Measurements from ENCODE around the gene BAZ2A.
"Not testable (repeated sequence)": the region's sequence is repeated elsewhere in the genome, so short reads cannot be mapped to it uniquely, and the experiment has no call there.

The BAZ2A gene

DNA sequence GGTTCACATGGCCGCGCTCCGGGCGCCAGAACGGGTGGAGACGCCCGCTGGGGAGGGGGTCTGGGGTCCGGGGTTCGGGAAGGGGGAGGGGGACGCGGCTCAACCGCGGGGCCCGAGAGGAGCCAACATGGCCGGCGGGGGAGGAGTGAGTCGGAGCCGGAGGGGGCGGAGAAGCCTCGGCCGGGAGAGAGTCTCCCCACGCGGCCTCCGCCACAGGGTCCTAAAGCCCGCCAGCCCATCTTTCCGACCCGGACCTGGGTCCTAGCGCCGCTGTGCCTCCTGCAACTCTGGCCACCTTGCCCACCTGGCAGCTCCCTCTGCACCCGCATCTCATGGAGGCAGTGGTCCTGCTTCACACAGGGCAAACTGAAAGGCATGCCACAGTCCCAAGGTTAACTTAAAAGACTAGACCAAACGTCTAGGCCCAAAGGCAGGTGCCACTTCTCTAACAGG is at the start of gene BAZ2A:
Gene BAZ2A (minus strand): TSS at position 147 of the 453 bp plus-strand sequence. CDS start 12,796 bp downstream, outside the sequence.
- in situ Hi-C loops (cut with MboI; ENCODE audit: low pct_unique_long_range_greater_than_20kb, low sequenced_read_pairs): no loop called here
- peak; percentile 82 for DNase-seq

- in situ Hi-C loops (cut with MboI; ENCODE audit: low pct_unique_long_range_greater_than_20kb, low sequenced_read_pairs): no loop called here
- no peak for DNase-seq
These were observed 48.7 kb upstream of the BAZ2A start for GRCh38 chr12:56678852-56679251.

DNA sequence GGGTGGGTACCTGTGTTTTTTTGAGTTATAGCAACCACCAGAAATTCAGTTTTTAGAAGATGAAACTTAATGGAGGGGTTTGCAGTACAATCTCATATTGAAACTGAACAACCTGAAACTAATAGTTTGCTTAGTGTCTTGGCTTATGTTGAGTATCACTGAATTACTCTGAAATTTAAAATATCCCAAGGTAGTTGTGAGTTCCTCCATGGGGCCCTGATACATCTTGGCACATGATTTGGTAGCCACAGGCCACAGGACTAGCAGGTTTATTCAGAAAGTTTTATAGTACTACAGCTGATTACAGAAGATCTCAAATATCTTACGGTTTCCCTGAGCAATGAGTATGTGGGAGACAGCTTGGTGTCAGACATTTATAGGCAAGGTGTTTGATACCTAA is 47.6 kb upstream of the BAZ2A start:
- DNase-seq: no peak
- in situ Hi-C loops (cut with MboI; ENCODE audit: low pct_unique_long_range_greater_than_20kb, low sequenced_read_pairs): no loop called here

DNA sequence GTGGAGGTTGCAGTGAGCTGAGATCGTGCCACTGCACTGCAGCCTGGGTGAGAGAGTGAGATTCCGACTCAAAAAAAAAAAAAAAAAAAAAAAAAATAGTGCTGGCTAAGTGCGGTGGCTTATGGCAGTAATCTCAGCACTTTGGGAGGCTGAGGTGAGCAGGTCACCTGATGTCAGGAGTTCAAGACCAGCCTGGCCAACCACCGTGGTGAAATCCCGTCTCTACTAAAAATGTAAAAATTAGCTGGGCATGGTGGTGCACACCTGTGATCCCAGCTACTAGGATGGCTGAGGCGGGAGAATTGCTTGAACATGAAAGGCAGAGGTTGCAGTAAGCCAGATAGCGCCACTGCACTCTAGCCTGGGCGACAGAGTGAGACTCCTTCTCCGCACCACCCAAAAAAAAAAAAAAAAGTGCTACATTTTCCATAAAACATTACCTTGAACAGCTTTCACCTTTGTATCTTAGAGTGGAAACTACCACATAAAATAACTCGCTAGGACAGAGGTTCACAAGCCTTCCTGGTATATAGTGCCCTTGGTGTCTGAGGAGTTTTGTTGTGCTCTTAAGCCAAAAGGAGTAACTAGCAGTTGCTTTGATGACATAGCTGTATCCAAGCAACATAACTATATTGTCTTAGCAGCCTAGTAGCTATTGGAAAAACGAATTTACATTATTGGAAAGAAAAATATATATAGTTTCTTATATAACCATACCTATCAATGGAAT is 46.9 kb upstream of the BAZ2A start:
- in situ Hi-C loops (cut with MboI; ENCODE audit: low pct_unique_long_range_greater_than_20kb, low sequenced_read_pairs): no loop called here
- no peak for DNase-seq

DNA sequence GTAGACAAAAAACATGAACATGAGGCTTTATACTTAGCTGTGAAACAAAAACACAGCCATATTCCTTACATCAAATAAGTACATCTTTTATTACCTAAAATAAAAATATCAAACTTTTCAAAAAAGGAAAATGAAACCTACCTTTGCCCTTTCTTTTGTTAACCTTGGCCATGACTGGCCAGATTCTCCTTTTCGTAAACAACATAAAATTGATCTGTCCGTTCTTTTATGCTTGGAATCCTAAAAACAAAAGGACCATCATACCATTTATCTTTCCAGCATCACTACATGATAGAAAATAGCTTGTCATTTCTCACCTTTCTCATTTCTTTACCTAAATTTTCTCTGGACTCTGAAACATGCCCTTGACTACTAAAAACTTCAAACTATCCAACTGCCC is 41.5 kb upstream of the BAZ2A start:
- no peak for DNase-seq
- in situ Hi-C loops (cut with MboI; ENCODE audit: low pct_unique_long_range_greater_than_20kb, low sequenced_read_pairs): no loop called here

GRCh38 chr12:56670836-56671235 is 40.7 kb upstream of the BAZ2A start:
- DNase-seq: no peak
- in situ Hi-C loops (cut with MboI; ENCODE audit: low pct_unique_long_range_greater_than_20kb, low sequenced_read_pairs): no loop called here

DNA sequence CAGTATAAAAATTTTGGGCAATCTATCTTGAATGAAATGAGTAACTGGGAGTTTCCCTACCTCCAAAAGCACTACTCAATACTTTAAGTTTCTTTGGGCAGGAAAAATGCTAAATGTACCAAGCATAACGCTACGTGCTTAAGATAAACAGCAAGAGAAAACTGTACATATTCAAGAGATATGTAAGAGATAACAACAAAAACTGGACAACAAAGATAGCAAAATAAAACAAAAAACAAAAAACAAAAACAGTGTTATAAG is 38.0 kb upstream of the BAZ2A start:
- DNase-seq: no peak
- in situ Hi-C loops (cut with MboI; ENCODE audit: low pct_unique_long_range_greater_than_20kb, low sequenced_read_pairs): no loop called here

GRCh38 chr12:56661979-56662638 is 32.0 kb upstream of the BAZ2A start:
- in situ Hi-C loops (cut with MboI; ENCODE audit: low pct_unique_long_range_greater_than_20kb, low sequenced_read_pairs): no loop called here
- DNase-seq: no peak

DNA sequence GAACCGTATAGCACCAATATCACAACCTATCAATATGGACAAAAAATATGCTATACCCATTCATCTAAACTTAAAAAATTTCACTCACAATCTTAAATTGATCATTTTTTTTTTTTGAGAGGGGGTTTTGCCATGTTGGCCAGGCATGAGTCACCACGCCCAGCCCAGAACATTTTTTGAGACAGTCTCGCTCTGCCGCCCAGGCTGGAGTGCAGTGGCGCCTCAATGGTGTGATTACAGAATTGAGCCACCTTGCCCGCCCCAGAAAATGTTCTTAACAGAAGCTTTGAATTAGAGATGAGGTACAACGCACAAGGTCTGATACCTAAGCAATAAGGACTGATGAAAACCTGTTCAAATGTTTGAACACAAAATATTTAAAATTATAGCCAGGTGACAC is 31.4 kb upstream of the BAZ2A start:
- in situ Hi-C loops (cut with MboI; ENCODE audit: low pct_unique_long_range_greater_than_20kb, low sequenced_read_pairs): no loop called here
- DNase-seq: no peak

GRCh38 chr12:56658921-56659320 is 28.8 kb upstream of the BAZ2A start:
- in situ Hi-C loops (cut with MboI; ENCODE audit: low pct_unique_long_range_greater_than_20kb, low sequenced_read_pairs): no loop called here
- DNase-seq: peak; percentile 62

- DNase-seq: no peak
- in situ Hi-C loops (cut with MboI; ENCODE audit: low pct_unique_long_range_greater_than_20kb, low sequenced_read_pairs): no loop called here
These were observed 27.6 kb upstream of the BAZ2A start for GRCh38 chr12:56657416-56658379.

DNA sequence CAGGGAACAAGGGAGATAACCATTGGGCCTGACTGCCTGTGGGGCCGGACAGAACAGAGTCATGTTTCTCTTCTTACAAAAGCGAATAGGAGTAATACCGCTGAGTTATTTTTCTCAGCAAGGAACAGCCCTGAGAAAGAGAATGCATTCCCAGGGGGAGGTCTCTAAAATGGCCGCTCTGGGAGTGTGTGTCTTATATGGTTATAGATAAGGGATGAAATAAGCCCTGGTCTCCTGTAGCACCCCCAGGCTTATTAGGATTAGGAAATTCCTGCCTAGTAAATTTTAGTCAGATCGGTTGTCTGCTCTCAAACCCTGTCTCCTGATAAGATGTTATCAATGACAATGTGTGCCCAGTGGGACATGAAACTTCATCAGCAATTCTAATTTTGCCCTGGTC is 23.7 kb upstream of the BAZ2A start:
- DNase-seq; in situ Hi-C loops (cut with MboI; ENCODE audit: low pct_unique_long_range_greater_than_20kb, low sequenced_read_pairs): not testable (repeated sequence)

DNA sequence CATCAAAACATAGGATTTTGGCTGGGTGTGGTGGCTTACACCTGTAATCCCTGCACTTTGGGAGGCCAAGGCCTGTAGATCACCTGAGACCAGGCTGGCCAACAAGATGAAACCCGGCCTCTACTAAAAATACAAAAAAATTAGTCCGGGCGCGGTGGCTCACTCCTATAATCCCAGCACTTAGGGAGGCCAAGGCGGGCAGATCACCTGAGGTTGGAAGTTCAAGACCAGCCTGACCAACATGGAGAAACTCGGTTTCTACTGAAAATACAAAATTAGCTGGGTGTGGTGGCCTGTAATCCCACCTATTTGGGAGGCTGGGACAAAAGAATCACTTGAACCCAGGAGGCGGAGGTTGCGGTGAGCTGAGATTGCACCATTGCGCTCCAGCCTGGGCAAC is 17.9 kb upstream of the BAZ2A start:
- in situ Hi-C loops (cut with MboI; ENCODE audit: low pct_unique_long_range_greater_than_20kb, low sequenced_read_pairs); DNase-seq: not testable (repeated sequence)

- peak; percentile 100 for DNase-seq
- in situ Hi-C loops (cut with MboI; ENCODE audit: low pct_unique_long_range_greater_than_20kb, low sequenced_read_pairs): no loop called here
These were observed 15.8 kb upstream of the BAZ2A start, which contains the start of gene ATP5F1B for GRCh38 chr12:56645717-56646446. TSS of gene ATP5F1B (minus strand) at chr12:56645984. CDS start at chr12:56645963, 21 bp downstream.

- in situ Hi-C loops (cut with MboI; ENCODE audit: low pct_unique_long_range_greater_than_20kb, low sequenced_read_pairs): no loop called here
- DNase-seq: no peak
These were observed 15.1 kb upstream of the BAZ2A start for GRCh38 chr12:56645201-56645716.

DNA sequence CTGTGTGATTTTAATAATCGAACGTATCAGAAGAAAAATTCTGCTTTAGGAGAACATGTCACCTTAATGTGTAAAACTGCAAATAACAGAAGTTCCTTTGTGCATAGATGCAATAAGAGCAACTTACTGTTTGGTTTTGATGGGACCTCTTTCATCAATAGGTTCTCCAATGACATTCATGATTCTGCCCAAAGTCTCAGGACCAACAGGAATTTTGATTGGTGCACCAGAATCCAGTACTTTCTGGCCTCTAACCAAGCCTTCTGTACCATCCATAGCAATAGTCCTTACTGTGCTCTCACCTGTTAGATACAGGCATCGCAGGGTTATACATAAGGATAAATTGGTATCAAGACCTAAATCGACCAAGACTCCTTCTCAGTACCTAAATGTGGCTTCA is 14.5 kb upstream of the BAZ2A start:
- in situ Hi-C loops (cut with MboI; ENCODE audit: low pct_unique_long_range_greater_than_20kb, low sequenced_read_pairs): no loop called here
- DNase-seq: no peak

GRCh38 chr12:56641219-56641618 is 11.1 kb upstream of the BAZ2A start:
- no peak for DNase-seq
- in situ Hi-C loops (cut with MboI; ENCODE audit: low pct_unique_long_range_greater_than_20kb, low sequenced_read_pairs): no loop called here

DNA sequence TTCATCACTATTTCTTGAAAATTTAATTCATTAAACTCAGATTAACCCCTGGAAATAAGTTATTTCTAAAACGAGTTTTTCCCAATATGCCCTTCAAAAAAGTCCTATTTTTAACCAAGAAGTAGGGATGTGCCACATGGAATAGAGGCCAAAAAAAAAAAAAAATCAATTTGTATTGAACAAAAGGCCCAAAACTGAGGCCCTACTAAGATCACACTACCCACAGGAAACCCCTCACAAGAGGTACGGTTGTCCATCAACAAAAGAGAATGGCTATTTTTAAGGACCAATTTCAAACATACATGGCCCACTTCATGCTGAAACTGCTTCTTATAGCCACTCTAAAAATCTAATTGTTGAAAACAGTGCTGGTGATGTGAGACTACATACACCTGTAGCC is 7.5 kb upstream of the BAZ2A start:
- in situ Hi-C loops (cut with MboI; ENCODE audit: low pct_unique_long_range_greater_than_20kb, low sequenced_read_pairs): no loop called here
- DNase-seq: no peak
